BJ (cell line): ENCODE data around the gene URGCP. TPM values are rescaled to one million over a fixed set of nuclear protein-coding genes. Genes with fewer than 3 reads are reported as not detected.
A peak's percentile ranks its signal among the peaks of the same experiment; 100 is the strongest.

Experiments
- CTCF ChIA-PET: fragments of 350-600 bp; formaldehyde crosslinking; extraction: SDS; loops from one replicate; lab custom pipeline; 2021; ENCODE audit warnings: antibody characterized with exemption, inconsistent platforms; lab: Yijun Ruan, JAX
- POLR2A ChIA-PET: fragments of 300-600 bp; sonication (Branson Sonifier 250); formaldehyde crosslinking; extraction: SDS; loops from one replicate; lab custom pipeline; 2021; ENCODE audit warnings: antibody characterized with exemption; lab: Charles Lee
- DNase-seq: peaks from one replicate; pipeline ENCODE4 v3.0.0-alpha.2; 2011; ENCODE audit warnings: low read depth
- H3K27me3 ChIP-seq: 2 replicates; pipeline ENCODE4 v1.6.0; 2011; ENCODE audit warnings: low read length; ENCODE audit not compliant: control insufficient read depth, insufficient read depth
- H3K36me3 ChIP-seq: 2 replicates; pipeline ENCODE4 v1.5.1; 2011; ENCODE audit warnings: low read length; ENCODE audit not compliant: control insufficient read depth, insufficient read depth
- H3K4me3 ChIP-seq: 2 replicates; pipeline ENCODE4 v1.5.1; 2011; ENCODE audit warnings: low read depth, mild to moderate bottlenecking, control low read depth, low read length
- polyA plus RNA-seq: library from polyadenylated mRNA; depleted of rRNA; stranded (reverse); fragments of >200 nt; gene quantifications from 2 replicates; pipeline ENCODE4 v1.2.3, GENCODE V29; 2011
- TF ChIP-seq, protein P1 (sequence below): IDR thresholded peaks from 2 replicates; pipeline ENCODE4 v1.5.1; 2011; ENCODE audit warnings: low read depth, mild to moderate bottlenecking, control low read depth, inconsistent platforms, low read length, moderate library complexity; ENCODE audit not compliant: insufficient read depth

The URGCP gene
- polyA plus RNA-seq, 1 experiment: 41.6 TPM

DNA sequence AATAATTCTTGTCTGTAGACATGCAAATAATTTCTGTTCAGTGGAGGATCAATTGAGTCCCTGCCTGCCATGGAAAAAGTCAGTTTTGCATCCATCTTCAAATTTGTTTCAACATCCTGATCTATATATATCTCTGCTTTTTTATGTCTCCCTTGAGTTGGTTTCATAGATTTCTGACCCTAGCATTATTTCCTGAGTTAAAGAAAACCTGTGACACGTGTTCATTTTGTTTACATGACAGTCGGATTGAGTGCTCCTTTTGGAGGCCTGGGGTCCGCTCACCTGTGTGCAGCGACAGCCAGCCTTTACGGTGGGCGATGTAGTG is 37.8 kb downstream of the URGCP start:
- no peaks in the 10 kb centered on the region for H3K27me3 ChIP-seq
- ChIA-PET POLR2A (no interaction called here), CTCF (interaction anchor here (0.9 to 1.6 kb wide), 2 partner anchors 11 to 140 kb away, joined by 3 to 4 read pairs; partner anchors contain the start of gene COA1)
- peak overlapping the region; percentile 81 for H3K4me3 ChIP-seq
- DNase-seq: no peak
- TF ChIP-seq, protein P1, sequence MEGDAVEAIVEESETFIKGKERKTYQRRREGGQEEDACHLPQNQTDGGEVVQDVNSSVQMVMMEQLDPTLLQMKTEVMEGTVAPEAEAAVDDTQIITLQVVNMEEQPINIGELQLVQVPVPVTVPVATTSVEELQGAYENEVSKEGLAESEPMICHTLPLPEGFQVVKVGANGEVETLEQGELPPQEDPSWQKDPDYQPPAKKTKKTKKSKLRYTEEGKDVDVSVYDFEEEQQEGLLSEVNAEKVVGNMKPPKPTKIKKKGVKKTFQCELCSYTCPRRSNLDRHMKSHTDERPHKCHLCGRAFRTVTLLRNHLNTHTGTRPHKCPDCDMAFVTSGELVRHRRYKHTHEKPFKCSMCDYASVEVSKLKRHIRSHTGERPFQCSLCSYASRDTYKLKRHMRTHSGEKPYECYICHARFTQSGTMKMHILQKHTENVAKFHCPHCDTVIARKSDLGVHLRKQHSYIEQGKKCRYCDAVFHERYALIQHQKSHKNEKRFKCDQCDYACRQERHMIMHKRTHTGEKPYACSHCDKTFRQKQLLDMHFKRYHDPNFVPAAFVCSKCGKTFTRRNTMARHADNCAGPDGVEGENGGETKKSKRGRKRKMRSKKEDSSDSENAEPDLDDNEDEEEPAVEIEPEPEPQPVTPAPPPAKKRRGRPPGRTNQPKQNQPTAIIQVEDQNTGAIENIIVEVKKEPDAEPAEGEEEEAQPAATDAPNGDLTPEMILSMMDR: no peak
- H3K36me3 ChIP-seq: peaks cover 8% of the 10 kb centered on the region

DNA sequence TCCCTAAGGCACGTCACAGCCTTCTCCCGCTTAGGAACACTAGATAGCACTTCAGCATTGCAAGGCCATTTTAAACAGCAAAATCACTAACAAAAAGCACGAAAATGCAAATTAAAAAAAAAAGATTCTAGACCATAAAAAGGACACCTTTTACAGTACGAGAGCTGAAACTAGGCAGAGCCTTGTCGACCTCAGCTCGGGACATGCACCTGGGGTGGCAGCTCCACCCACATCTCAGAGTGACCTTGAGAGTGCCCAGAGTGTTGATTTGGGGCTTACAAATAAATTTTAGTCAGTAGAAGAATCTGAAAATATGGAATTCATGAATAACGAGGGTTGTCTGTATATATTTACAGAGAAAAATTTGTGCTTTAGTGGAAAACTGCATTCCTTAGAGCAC is 38.2 kb downstream of the URGCP start:
- Histone ChIP-seq H3K27me3 (no peaks in the 10 kb centered on the region), H3K36me3 (peaks cover 8% of the 10 kb centered on the region), H3K4me3 (peak overlapping the region; percentile 81)
- DNase-seq: no peak
- TF ChIP-seq, protein P1: no peak
- CTCF ChIA-PET: interaction anchor here (0.9 to 1.6 kb wide), 2 partner anchors 11 to 139 kb away, joined by 3 to 4 read pairs; partner anchors contain the start of gene COA1
- POLR2A ChIA-PET: no interaction called here

DNA sequence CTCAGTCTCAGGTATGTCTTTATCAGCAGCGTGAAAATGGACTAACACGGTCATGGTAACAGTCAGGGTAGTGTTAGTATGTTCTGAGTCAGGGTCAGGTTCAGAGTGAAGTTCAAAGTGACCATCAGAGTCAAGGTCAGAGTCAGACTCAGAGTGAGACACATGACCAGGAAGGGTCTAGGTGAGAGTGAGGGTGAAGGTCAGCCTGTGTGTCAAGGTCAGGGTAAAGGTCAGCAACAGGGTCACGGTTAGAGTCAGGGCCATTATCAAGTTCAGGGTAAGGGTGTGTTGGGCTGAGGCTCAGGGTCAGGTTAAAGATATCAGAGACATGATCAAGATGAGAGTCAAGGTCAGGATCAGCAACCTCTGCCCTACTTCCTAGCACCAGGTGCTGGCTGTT is 41.1 kb downstream of the URGCP start:
- no peak for DNase-seq
- ChIA-PET CTCF (no interaction called here), POLR2A (interaction anchor here (0.6 kb wide), 1 partner anchor 237 kb away, joined by 4 read pairs; no protein-coding TSS in a partner anchor)
- Histone ChIP-seq H3K4me3 (no peak overlapping the region), H3K36me3 (peaks cover 8% of the 10 kb centered on the region), H3K27me3 (no peaks in the 10 kb centered on the region)
- TF ChIP-seq, protein P1: no peak

DNA sequence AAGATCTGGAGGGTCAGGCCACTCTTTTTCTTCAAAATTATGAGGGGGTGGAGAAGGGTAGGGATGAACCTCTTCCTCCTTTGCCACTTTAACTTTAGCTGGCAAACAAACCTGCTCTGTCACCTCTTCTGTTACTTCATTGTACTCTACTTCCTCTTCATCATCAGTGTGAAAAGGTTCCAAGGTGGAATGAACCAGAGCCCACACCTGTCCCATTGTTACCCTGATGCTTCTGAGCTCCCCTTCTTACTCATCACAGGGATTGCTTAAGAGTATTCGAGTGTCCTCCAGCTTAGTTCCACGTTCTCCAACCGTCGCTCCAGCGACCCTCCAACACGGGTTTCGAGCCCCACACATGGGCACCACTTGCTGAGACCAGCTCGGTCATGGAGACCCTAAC is 42.3 kb downstream of the URGCP start:
- TF ChIP-seq, protein P1: no peak
- POLR2A ChIA-PET: no interaction called here
- H3K27me3 ChIP-seq: no peaks in the 10 kb centered on the region
- no peak for DNase-seq
- CTCF ChIA-PET: interaction anchor here (1.1 kb wide), 1 partner anchor 10 kb away, joined by 3 read pairs; no protein-coding TSS in a partner anchor
- peaks cover 8% of the 10 kb centered on the region for H3K36me3 ChIP-seq
- no peak overlapping the region for H3K4me3 ChIP-seq

DNA sequence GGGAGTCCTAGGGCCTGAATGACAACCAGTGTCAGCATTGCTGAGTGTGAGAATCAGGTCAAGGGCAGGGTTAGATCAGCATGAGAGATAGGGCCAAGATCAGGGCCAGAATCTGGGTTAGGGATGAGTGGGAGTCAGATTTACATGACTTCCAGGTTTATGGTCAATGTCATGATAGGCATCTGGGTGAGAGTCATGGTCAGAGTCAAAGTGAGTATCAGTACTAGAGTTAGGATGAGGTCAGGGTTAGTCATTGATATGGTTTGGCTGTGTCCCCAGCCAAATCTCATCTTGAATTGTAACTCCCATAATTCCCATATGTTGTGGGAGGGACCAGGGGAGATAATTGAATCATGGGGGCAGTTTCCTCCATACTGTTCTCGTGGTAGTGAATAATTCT is 49.4 kb downstream of the URGCP start:
- POLR2A ChIA-PET: no interaction called here
- Histone ChIP-seq H3K27me3 (no peaks in the 10 kb centered on the region), H3K36me3 (no peaks in the 10 kb centered on the region), H3K4me3 (no peak overlapping the region)
- CTCF ChIA-PET: no interaction called here
- no peak for DNase-seq
- TF ChIP-seq, protein P1: no peak
